ENCODE data around the gene TECPR1.

DNA sequence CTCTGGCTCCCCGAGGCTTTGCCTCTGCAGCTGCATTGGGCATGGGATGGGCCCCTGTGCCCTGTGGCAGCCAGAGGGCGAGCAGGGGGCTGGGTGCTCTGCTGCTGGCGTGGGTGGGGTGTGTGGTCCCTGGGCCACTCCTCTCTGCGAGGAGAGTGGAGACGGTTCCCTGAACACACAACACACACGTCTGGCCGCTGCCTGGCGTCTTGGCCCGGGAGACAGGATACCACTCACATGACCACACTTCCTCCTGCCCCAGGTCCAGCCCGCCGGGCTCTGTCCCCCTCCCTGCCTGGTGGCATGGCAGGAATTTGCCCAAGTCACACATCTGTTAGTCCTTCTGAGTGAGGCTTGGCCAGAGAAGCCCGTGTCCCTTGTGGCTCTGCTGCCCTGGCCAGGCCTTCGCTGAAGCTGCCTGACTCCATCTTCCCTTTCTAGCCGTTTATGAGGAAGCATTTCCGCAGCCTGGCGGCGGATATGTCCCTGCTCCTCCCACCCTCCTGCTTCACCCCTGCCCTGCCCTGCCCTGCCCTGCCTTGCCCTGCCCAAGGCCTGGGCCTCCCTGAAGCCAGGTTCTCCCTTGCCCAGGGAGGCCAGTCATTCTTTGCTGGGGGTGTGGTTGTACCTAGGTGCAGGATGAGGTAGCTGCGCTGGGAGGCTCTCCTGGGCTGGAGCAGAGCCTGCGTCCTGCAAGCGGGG, 32.5 kb upstream of the TECPR1 start:
- peak in 1 of 2 donors; percentile 67 for TF ChIP-seq POLR2A (IDR thresholded peaks at IDR 0.05)
- TF ChIP-seq, protein P1, sequence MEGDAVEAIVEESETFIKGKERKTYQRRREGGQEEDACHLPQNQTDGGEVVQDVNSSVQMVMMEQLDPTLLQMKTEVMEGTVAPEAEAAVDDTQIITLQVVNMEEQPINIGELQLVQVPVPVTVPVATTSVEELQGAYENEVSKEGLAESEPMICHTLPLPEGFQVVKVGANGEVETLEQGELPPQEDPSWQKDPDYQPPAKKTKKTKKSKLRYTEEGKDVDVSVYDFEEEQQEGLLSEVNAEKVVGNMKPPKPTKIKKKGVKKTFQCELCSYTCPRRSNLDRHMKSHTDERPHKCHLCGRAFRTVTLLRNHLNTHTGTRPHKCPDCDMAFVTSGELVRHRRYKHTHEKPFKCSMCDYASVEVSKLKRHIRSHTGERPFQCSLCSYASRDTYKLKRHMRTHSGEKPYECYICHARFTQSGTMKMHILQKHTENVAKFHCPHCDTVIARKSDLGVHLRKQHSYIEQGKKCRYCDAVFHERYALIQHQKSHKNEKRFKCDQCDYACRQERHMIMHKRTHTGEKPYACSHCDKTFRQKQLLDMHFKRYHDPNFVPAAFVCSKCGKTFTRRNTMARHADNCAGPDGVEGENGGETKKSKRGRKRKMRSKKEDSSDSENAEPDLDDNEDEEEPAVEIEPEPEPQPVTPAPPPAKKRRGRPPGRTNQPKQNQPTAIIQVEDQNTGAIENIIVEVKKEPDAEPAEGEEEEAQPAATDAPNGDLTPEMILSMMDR (IDR thresholded peaks at IDR 0.05) = peak in 1 of 6 experiments; percentile 16
